Omental fat pad (tissue), 4 donors: ENCODE results near the gene EPHA5. TPM values are rescaled to one million over a fixed set of nuclear protein-coding genes. Genes with fewer than 3 reads are reported as not detected.

Experiments used
- ATAC-seq: fragments of 150-250 bp; one replicate; pipeline ENCODE4 v1.9.1; 2016; ENCODE audit warnings: mild to moderate bottlenecking, moderate library complexity; ENCODE audit not compliant: low FRiP score
- DNase-seq: peaks from one replicate; pipeline ENCODE4 v3.0.0-alpha.2; 2019; ENCODE audit warnings: low spot score
- CTCF ChIP-seq, 3 donors: fragments of 450-650 bp; IDR thresholded peaks; one replicate each; pipeline ENCODE4 v1.5.1; 2016 to 2017; ENCODE audit warnings: antibody characterized with exemption in 3 of 3, mild to moderate bottlenecking in 3 of 3, moderate library complexity in 2 of 3
- total RNA-seq, 4 donors: library from RNA; depleted of rRNA; stranded (reverse); fragments of >200 nt; gene quantifications; one replicate each; pipeline ENCODE4 v1.1.0, GENCODE V29; 2016

Gene EPHA5
- total RNA-seq, 4 donors from 2014 or later, result 0.12 to 0.65 TPM; not detected in 2

GRCh38 chr4:65656008-65656407, 14.3 kb downstream of the EPHA5 start:
- no peak for ATAC-seq
- no peak for TF ChIP-seq CTCF (IDR thresholded peaks at IDR 0.05)
- DNase-seq, result no peak

GRCh38 chr4:65654976-65655375, 15.3 kb downstream of the EPHA5 start:
- DNase-seq, result no peak
- ATAC-seq, result no peak
- TF ChIP-seq CTCF (IDR thresholded peaks at IDR 0.05), result no peak

GRCh38 chr4:65653740-65654361, 16.4 kb downstream of the EPHA5 start:
- no peak for TF ChIP-seq CTCF (IDR thresholded peaks at IDR 0.05)

GRCh38 chr4:65651751-65652150, 18.5 kb downstream of the EPHA5 start:
- no peak for DNase-seq
- no peak for TF ChIP-seq CTCF (IDR thresholded peaks at IDR 0.05)
- ATAC-seq, result no peak

More at GRCh38 chr4:65653740-65654361, 16.4 kb downstream of the EPHA5 start:
- DNase-seq (no peak), ATAC-seq (no peak)

- DNase-seq (no peak), ATAC-seq (no peak)
- no peak for TF ChIP-seq CTCF (IDR thresholded peaks at IDR 0.05)
These were observed 19.3 kb downstream of the EPHA5 start for GRCh38 chr4:65651031-65651430.

GRCh38 chr4:65646136-65646535, 24.2 kb downstream of the EPHA5 start:
- no peak for ATAC-seq

More at GRCh38 chr4:65646136-65646535, 24.2 kb downstream of the EPHA5 start:
- TF ChIP-seq CTCF (IDR thresholded peaks at IDR 0.05), result no peak
- no peak for DNase-seq
